Measurements from ENCODE around the gene NUP98.
"Not testable (repeated sequence)": the region's sequence is repeated elsewhere in the genome, so short reads cannot be mapped to it uniquely, and the experiment has no call there.

NUP98 gene

DNA sequence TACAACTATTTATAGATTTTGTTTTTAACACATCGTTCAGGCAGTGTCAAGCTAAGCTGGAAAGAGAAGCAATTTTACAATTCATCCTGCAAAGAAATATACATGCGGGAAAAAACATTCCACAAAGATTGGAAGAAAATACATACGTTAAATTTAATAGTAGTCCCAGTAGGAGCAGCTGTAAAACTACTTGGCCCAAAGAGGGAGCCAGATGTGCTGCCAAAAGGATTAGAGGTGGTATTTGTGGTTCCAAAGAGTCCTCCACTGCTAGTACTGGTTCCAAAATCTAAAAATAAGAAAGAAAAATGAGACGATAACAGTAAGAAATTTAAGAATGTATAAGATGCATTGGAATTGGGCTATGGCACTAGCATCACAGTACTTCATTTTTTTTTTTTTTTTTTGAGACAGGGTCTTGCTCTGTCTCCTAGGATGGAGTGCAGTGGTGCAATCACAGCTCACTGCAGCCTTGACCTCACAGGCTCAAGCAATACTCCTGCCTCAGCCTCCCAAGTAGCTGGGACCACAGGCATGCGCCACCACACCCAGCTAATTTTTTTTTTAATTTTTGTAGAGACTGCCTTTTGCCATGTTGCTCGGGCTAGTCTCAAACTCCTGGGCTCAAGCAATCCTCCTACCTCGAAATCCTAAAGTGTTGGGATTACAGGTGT, 21.5 kb downstream of the NUP98 start:
- Histone ChIP-seq H3K9me3 (ENCODE audit: control insufficient read depth, low read length) (no peaks in the 10 kb centered on the region), H3K27ac (ENCODE audit: insufficient read depth, low read depth, low read length, poor library complexity, severe bottlenecking) (no peak overlapping the region)
- WGBS, 2 experiments = 83% methylated on average over 7 of the region's 7 CpGs

DNA sequence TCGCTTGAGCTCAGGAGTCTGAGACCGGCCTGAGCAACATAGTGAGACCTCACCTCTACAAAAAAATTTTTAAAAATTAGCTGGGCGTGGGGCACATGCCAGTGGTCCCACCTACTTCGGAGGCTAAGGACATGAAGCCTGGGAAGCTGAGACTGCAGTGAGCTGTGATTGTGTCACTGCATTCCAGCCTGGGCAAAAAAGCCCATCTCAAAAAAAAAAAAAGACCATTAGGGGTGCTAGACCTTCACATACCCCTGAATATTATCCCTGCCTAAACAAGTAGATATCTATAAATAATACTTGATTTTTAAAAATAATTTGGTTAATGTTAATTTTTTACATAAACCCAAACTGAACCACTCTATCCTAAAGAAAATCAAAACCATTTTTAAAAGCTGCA, 24.2 kb downstream of the NUP98 start:
- Histone ChIP-seq H3K36me3 (ENCODE audit: control insufficient read depth, insufficient read depth, low read length) (peaks cover 38% of the 10 kb centered on the region), H3K4me3 (ENCODE audit: insufficient read depth, low read depth, low read length) (no peak overlapping the region), H3K9me3 (ENCODE audit: control insufficient read depth, low read length) (no peaks in the 10 kb centered on the region), H3K27ac (ENCODE audit: insufficient read depth, low read depth, low read length, poor library complexity, severe bottlenecking) (no peak overlapping the region), H3K4me1 (ENCODE audit: control insufficient read depth, insufficient read depth, low read length) (no peaks in the 10 kb centered on the region), H3K27me3 (ENCODE audit: control insufficient read depth, insufficient read depth, low read length, poor library complexity, severe bottlenecking) (no peaks in the 10 kb centered on the region)
- WGBS, 2 experiments = 85 to 94% methylated on average over 4 of the region's 4 CpGs

More for the DNA sequence above, 21.5 kb downstream of the NUP98 start:
- H3K27me3 ChIP-seq (ENCODE audit: control insufficient read depth, insufficient read depth, low read length, poor library complexity, severe bottlenecking) = no peaks in the 10 kb centered on the region
- H3K4me1 ChIP-seq (ENCODE audit: control insufficient read depth, insufficient read depth, low read length) = no peaks in the 10 kb centered on the region
- H3K36me3 ChIP-seq (ENCODE audit: control insufficient read depth, insufficient read depth, low read length) = peaks cover 46% of the 10 kb centered on the region
- H3K4me3 ChIP-seq (ENCODE audit: insufficient read depth, low read depth, low read length) = no peak overlapping the region

DNA sequence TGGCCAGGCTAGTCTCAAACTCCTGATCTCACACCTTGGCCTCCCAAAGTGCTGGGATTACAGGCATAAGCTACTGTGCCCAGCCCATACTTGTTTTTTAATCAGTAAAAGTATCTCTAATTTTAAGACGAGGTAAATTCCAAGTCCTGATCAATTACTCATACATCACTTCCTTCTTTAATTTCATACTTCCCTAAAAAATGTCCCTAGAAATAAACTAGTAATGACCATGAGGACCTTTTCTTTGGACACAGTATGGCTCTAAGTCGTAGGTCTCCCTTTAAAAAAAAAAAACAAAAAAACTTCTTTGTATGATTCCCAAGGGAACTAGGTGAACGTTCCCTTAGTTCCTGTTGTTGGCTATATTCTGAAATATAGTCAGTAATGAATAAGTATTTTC, 29.8 kb downstream of the NUP98 start:
- no peaks in the 10 kb centered on the region for H3K4me1 ChIP-seq (ENCODE audit: control insufficient read depth, insufficient read depth, low read length)
- 90 to 93% methylated on average over 2 to 3 of the region's 3 CpGs for WGBS, 2 experiments
- no peaks in the 10 kb centered on the region for H3K9me3 ChIP-seq (ENCODE audit: control insufficient read depth, low read length)
- peaks cover 50% of the 10 kb centered on the region for H3K36me3 ChIP-seq (ENCODE audit: control insufficient read depth, insufficient read depth, low read length)
- no peaks in the 10 kb centered on the region for H3K27me3 ChIP-seq (ENCODE audit: control insufficient read depth, insufficient read depth, low read length, poor library complexity, severe bottlenecking)
- H3K4me3 ChIP-seq (ENCODE audit: insufficient read depth, low read depth, low read length) = no peak overlapping the region
- no peak overlapping the region for H3K27ac ChIP-seq (ENCODE audit: insufficient read depth, low read depth, low read length, poor library complexity, severe bottlenecking)

DNA sequence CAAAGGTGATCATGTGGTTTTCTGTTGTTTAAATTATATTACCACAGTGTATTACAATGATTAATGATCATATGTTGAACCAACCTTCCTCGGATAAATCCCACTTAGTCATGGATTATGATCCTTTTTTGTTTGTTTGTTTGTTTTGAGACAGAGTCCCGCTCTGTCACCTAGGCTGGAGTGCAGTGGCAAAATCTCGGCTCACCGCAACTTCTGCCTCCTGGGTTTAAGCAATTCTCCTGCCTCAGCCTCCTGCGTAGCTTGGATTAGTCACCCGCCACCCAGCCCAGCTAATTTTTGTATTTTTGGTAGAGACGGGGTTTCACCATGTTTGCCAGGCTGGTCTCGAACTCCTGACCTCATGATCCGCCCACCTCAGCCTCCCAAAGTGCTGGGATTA, 30.5 kb downstream of the NUP98 start:
- not testable (repeated sequence) for H3K27ac ChIP-seq (ENCODE audit: insufficient read depth, low read depth, low read length, poor library complexity, severe bottlenecking); H3K27me3 ChIP-seq (ENCODE audit: control insufficient read depth, insufficient read depth, low read length, poor library complexity, severe bottlenecking); H3K4me3 ChIP-seq (ENCODE audit: insufficient read depth, low read depth, low read length); H3K4me1 ChIP-seq (ENCODE audit: control insufficient read depth, insufficient read depth, low read length); H3K9me3 ChIP-seq (ENCODE audit: control insufficient read depth, low read length)
- H3K36me3 ChIP-seq (ENCODE audit: control insufficient read depth, insufficient read depth, low read length) = peaks cover 56% of the 10 kb centered on the region
- 95 to 96% methylated on average over 8 to 9 of the region's 9 CpGs for WGBS, 2 experiments

DNA sequence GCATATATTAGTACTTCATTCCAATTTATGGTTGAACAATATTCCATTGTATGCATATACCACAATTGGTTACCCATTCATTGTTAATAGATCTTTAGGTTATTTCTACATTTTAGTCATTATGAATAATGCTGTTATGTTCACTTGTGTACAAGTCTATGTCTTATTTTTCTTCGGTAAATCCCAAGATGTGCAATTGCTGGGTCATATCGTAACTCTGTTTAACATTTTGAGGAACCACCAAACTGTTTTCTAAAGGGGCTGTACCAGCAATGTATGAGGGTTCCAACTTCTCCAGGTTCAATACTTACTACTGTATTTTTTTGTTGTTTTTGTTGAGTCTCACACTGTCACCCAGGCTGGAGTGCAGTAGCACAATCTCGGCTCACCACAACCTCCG, 33.1 kb downstream of the NUP98 start:
- Histone ChIP-seq H3K27ac (ENCODE audit: insufficient read depth, low read depth, low read length, poor library complexity, severe bottlenecking) (no peak overlapping the region), H3K9me3 (ENCODE audit: control insufficient read depth, low read length) (no peaks in the 10 kb centered on the region), H3K27me3 (ENCODE audit: control insufficient read depth, insufficient read depth, low read length, poor library complexity, severe bottlenecking) (no peaks in the 10 kb centered on the region), H3K4me1 (ENCODE audit: control insufficient read depth, insufficient read depth, low read length) (no peaks in the 10 kb centered on the region), H3K4me3 (ENCODE audit: insufficient read depth, low read depth, low read length) (no peak overlapping the region), H3K36me3 (ENCODE audit: control insufficient read depth, insufficient read depth, low read length) (peaks cover 56% of the 10 kb centered on the region)
- WGBS, 2 experiments = 94 to 95% methylated on average over 4 of the region's 4 CpGs

DNA sequence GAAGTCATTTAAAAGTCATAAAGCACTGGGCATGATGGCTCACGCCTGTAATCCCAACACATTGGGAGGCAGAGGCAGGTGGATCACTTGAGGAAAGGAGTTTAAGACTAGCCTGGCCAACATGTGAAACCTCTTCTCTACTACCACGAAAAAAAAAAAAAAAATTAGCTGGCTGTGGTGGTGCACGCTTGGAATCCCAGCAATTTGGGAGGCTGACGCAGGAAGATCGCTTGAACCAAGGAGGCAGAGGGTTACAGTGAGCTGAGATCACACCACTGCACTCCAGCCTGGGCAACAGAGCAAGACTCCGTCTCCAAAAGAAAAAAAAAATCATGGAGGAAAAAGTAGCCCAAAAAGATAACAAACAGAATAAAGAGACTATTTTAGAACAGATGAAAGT, 42.2 kb downstream of the NUP98 start:
- 75 to 76% methylated on average over 6 of the region's 6 CpGs for WGBS, 2 experiments

DNA sequence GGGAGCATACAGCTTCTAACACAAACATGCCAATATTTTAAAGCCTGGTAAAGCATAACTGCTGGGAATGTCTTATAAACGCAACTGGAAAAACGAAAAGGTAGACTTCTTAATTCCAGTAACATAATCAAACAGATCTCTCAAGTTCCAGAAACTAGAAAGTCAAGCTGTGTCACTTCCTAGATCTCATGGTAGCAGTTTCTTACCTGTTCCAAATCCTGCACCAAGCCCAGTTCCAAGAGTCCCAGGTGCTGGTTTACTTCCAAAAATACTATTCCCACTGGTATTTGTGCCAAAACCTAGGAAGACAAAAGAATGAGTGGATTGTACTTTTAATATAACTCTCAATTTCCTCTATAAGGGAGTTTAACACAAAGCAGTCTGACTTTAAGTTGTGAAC, 44.2 kb downstream of the NUP98 start:
- WGBS, 2 experiments = 96 to 97% methylated on average over 2 of the region's 2 CpGs
- Histone ChIP-seq H3K4me3 (ENCODE audit: insufficient read depth, low read depth, low read length) (no peak overlapping the region), H3K27me3 (ENCODE audit: control insufficient read depth, insufficient read depth, low read length, poor library complexity, severe bottlenecking) (no peaks in the 10 kb centered on the region), H3K9me3 (ENCODE audit: control insufficient read depth, low read length) (no peaks in the 10 kb centered on the region), H3K36me3 (ENCODE audit: control insufficient read depth, insufficient read depth, low read length) (peaks cover 31% of the 10 kb centered on the region), H3K27ac (ENCODE audit: insufficient read depth, low read depth, low read length, poor library complexity, severe bottlenecking) (no peak overlapping the region), H3K4me1 (ENCODE audit: control insufficient read depth, insufficient read depth, low read length) (no peaks in the 10 kb centered on the region)

More for the DNA sequence above, 42.2 kb downstream of the NUP98 start:
- Histone ChIP-seq H3K4me1 (ENCODE audit: control insufficient read depth, insufficient read depth, low read length) (no peaks in the 10 kb centered on the region), H3K27ac (ENCODE audit: insufficient read depth, low read depth, low read length, poor library complexity, severe bottlenecking) (no peak overlapping the region), H3K36me3 (ENCODE audit: control insufficient read depth, insufficient read depth, low read length) (peaks cover 48% of the 10 kb centered on the region), H3K4me3 (ENCODE audit: insufficient read depth, low read depth, low read length) (no peak overlapping the region), H3K27me3 (ENCODE audit: control insufficient read depth, insufficient read depth, low read length, poor library complexity, severe bottlenecking) (no peaks in the 10 kb centered on the region), H3K9me3 (ENCODE audit: control insufficient read depth, low read length) (no peaks in the 10 kb centered on the region)

DNA sequence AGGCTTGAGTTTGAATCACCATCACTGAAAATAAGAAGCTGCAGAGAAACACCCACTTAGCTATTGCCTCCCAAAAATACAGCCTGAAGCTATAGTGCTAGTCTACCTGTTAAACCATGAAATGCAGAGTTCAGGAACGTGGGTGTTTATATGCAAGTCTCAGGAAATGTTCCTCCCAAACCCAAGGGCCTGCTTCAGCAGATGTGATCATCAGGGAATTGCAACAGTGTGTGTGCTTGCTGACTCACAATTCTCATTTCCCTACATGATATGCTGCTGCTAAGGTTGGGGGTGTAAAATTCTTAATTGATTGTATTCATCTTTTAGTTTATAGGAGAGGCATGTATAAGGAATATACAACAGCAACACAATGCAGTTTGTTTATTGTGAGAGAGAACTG, 49.6 kb downstream of the NUP98 start:
- Histone ChIP-seq H3K27ac (ENCODE audit: insufficient read depth, low read depth, low read length, poor library complexity, severe bottlenecking) (no peak overlapping the region), H3K9me3 (ENCODE audit: control insufficient read depth, low read length) (no peaks in the 10 kb centered on the region), H3K4me1 (ENCODE audit: control insufficient read depth, insufficient read depth, low read length) (no peaks in the 10 kb centered on the region), H3K36me3 (ENCODE audit: control insufficient read depth, insufficient read depth, low read length) (peaks cover 35% of the 10 kb centered on the region), H3K4me3 (ENCODE audit: insufficient read depth, low read depth, low read length) (no peak overlapping the region), H3K27me3 (ENCODE audit: control insufficient read depth, insufficient read depth, low read length, poor library complexity, severe bottlenecking) (no peaks in the 10 kb centered on the region)
- 97 to 100% methylated on average over 1 of the region's 1 CpG for WGBS, 2 experiments

DNA sequence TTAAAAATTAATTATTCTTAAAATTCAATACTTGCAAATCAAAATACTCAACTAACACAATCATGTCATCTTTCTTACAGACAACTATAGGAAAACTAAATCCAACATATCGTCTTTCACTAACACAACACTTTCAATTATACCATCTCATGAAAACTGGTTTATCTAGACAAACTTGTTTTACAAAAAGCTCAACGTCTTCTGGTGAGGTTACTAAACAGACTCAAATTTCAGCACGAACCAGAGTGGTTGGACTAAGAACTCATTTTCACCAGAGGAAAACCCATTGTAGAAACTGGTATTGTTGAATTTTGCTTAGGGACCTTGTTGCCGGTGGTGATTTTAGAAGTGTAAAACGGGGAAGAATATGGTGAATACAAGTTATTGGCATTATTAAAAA, 52.2 kb downstream of the NUP98 start:
- Histone ChIP-seq H3K36me3 (ENCODE audit: control insufficient read depth, insufficient read depth, low read length) (peaks cover 34% of the 10 kb centered on the region), H3K9me3 (ENCODE audit: control insufficient read depth, low read length) (no peaks in the 10 kb centered on the region), H3K4me3 (ENCODE audit: insufficient read depth, low read depth, low read length) (no peak overlapping the region), H3K27me3 (ENCODE audit: control insufficient read depth, insufficient read depth, low read length, poor library complexity, severe bottlenecking) (no peaks in the 10 kb centered on the region), H3K27ac (ENCODE audit: insufficient read depth, low read depth, low read length, poor library complexity, severe bottlenecking) (no peak overlapping the region), H3K4me1 (ENCODE audit: control insufficient read depth, insufficient read depth, low read length) (no peaks in the 10 kb centered on the region)
- WGBS, 2 experiments = 95 to 97% methylated on average over 3 to 4 of the region's 5 CpGs

DNA sequence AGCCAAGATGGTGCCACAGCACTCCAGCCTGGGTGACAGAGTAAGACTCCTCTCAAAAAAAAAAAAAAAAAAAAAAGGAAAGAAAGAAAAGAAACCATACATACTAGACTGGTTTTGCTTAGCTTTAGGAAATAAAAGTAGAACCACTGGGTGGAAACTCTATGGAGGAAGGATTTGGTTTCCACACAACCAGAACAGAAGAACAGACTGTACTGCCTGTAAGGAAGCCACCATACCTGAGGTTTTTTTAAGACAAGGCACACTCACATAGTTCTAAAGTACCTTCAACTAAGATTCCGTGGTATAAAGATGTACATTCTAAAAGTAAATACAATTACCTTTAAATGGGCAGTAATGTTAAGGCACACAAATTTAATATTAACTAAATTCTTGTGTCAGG, 58.6 kb downstream of the NUP98 start:
- Histone ChIP-seq H3K27ac (ENCODE audit: insufficient read depth, low read depth, low read length, poor library complexity, severe bottlenecking) (no peak overlapping the region), H3K4me3 (ENCODE audit: insufficient read depth, low read depth, low read length) (no peak overlapping the region), H3K36me3 (ENCODE audit: control insufficient read depth, insufficient read depth, low read length) (peaks cover 38% of the 10 kb centered on the region), H3K9me3 (ENCODE audit: control insufficient read depth, low read length) (no peaks in the 10 kb centered on the region), H3K27me3 (ENCODE audit: control insufficient read depth, insufficient read depth, low read length, poor library complexity, severe bottlenecking) (no peaks in the 10 kb centered on the region), H3K4me1 (ENCODE audit: control insufficient read depth, insufficient read depth, low read length) (no peaks in the 10 kb centered on the region)
- WGBS, 2 experiments = no CpG with 5 or more reads among the region's 1 CpG

DNA sequence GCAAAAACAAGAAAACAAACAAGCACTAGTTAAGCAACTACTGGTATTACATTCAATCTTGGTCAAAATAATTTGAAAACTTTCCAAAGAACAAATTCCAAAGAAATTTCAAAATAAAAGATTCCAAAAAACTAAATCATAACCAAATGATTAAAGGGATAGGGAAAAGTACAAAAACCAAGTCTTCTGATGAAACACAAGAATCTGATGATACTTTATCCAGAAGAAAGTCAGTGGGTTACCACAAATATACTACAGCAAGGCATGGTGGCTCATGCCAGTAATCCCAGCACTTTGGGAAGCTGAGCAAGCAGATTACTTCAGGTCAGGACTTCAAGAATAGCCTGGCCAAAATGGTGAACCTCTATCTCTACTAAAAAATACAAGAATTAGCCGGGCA, 59.1 kb downstream of the NUP98 start:
- Histone ChIP-seq H3K36me3 (ENCODE audit: control insufficient read depth, insufficient read depth, low read length) (peaks cover 39% of the 10 kb centered on the region), H3K9me3 (ENCODE audit: control insufficient read depth, low read length) (no peaks in the 10 kb centered on the region), H3K27me3 (ENCODE audit: control insufficient read depth, insufficient read depth, low read length, poor library complexity, severe bottlenecking) (no peaks in the 10 kb centered on the region), H3K27ac (ENCODE audit: insufficient read depth, low read depth, low read length, poor library complexity, severe bottlenecking) (no peak overlapping the region), H3K4me3 (ENCODE audit: insufficient read depth, low read depth, low read length) (no peak overlapping the region), H3K4me1 (ENCODE audit: control insufficient read depth, insufficient read depth, low read length) (no peaks in the 10 kb centered on the region)
- 84 to 94% methylated on average over 1 of the region's 1 CpG for WGBS, 2 experiments
